RWPE2 (cell line): ENCODE data around the gene HEPHL1.

Experiments
- ATAC-seq: fragments of 200-7000 bp; cut with Tn5 transposase; 3 replicates; pipeline ENCODE4 v1.9.1; 2021; ENCODE audit warnings: low read depth
- DNase-seq: peaks from one replicate; pipeline ENCODE4 v3.0.0-alpha.2; 2020; ENCODE audit warnings: low spot score
- H3K27ac ChIP-seq: fragments of 450-650 bp; 2 replicates; pipeline ENCODE4 v1.5.1; 2017; ENCODE audit warnings: mild to moderate bottlenecking; ENCODE audit not compliant: poor library complexity, severe bottlenecking
- H3K27me3 ChIP-seq: fragments of 250-450 bp; sonication (Bioruptor Pico); 2 replicates; pipeline ENCODE4 v1.5.1; 2021; ENCODE audit warnings: mild to moderate bottlenecking, moderate library complexity; ENCODE audit not compliant: insufficient read depth, poor library complexity, severe bottlenecking
- H3K36me3 ChIP-seq: fragments of 250-450 bp; sonication (Bioruptor Pico); 2 replicates; pipeline ENCODE4 v1.5.1; 2020; ENCODE audit warnings: low read depth, mild to moderate bottlenecking, moderate library complexity
- H3K4me1 ChIP-seq: fragments of 250-450 bp; sonication (Bioruptor Pico); 2 replicates; pipeline ENCODE4 v1.5.1; 2021; ENCODE audit warnings: mild to moderate bottlenecking, moderate library complexity; ENCODE audit not compliant: insufficient read depth, poor library complexity, severe bottlenecking
- H3K4me3 ChIP-seq: fragments of 250-450 bp; sonication (Bioruptor Pico); 2 replicates; pipeline ENCODE4 v1.5.1; 2021; ENCODE audit warnings: mild to moderate bottlenecking, moderate library complexity; ENCODE audit not compliant: severe bottlenecking
- H3K9me3 ChIP-seq: fragments of 250-450 bp; sonication (Bioruptor Pico); 2 replicates; pipeline ENCODE4 v1.5.1; 2021; ENCODE audit warnings: mild to moderate bottlenecking, moderate library complexity; ENCODE audit not compliant: severe bottlenecking
- CTCF ChIP-seq: fragments of 450-650 bp; IDR thresholded peaks from one replicate; pipeline ENCODE4 v1.5.1; 2017; ENCODE audit warnings: mild to moderate bottlenecking, moderate library complexity; ENCODE audit not compliant: poor library complexity, severe bottlenecking

The HEPHL1 gene

GRCh38 chr11:94032725-94033124 lies 11.6 kb downstream of the HEPHL1 start:
- no peak overlapping the region for H3K27ac ChIP-seq
- DNase-seq (no peak), ATAC-seq (no peak)
- H3K36me3 ChIP-seq = no peaks in the 10 kb centered on the region
- H3K4me3 ChIP-seq = no peak overlapping the region
- no peaks in the 10 kb centered on the region for H3K27me3 ChIP-seq
- no peak for TF ChIP-seq CTCF
- no peaks in the 10 kb centered on the region for H3K9me3 ChIP-seq
- peaks cover 15% of the 10 kb centered on the region for H3K4me1 ChIP-seq

- no peak for ATAC-seq
- no peak for TF ChIP-seq CTCF
- DNase-seq = no peak
- no peaks in the 10 kb centered on the region for H3K9me3 ChIP-seq
- H3K4me1 ChIP-seq = no peaks in the 10 kb centered on the region
- H3K4me3 ChIP-seq = no peak overlapping the region
- no peaks in the 10 kb centered on the region for H3K27me3 ChIP-seq
- no peaks in the 10 kb centered on the region for H3K36me3 ChIP-seq
- no peak overlapping the region for H3K27ac ChIP-seq
Observed at GRCh38 chr11:94034207-94034606, 13.1 kb downstream of the HEPHL1 start.

- Histone ChIP-seq H3K9me3 (no peaks in the 10 kb centered on the region), H3K4me1 (no peaks in the 10 kb centered on the region), H3K4me3 (no peak overlapping the region), H3K27me3 (no peaks in the 10 kb centered on the region), H3K36me3 (no peaks in the 10 kb centered on the region), H3K27ac (no peak overlapping the region)
- no peak for ATAC-seq
- DNase-seq = no peak
- no peak for TF ChIP-seq CTCF
Observed at GRCh38 chr11:94036096-94036495, 14.9 kb downstream of the HEPHL1 start.

GRCh38 chr11:94043241-94043640 lies 22.1 kb downstream of the HEPHL1 start:
- no peaks in the 10 kb centered on the region for H3K4me1 ChIP-seq
- ATAC-seq (no peak), DNase-seq (no peak)
- H3K9me3 ChIP-seq = no peaks in the 10 kb centered on the region
- no peaks in the 10 kb centered on the region for H3K27me3 ChIP-seq
- H3K4me3 ChIP-seq = no peak overlapping the region
- H3K27ac ChIP-seq = no peak overlapping the region
- no peak for TF ChIP-seq CTCF
- no peaks in the 10 kb centered on the region for H3K36me3 ChIP-seq

GRCh38 chr11:94046796-94047195 lies 25.6 kb downstream of the HEPHL1 start:
- TF ChIP-seq CTCF = no peak
- Histone ChIP-seq H3K4me3 (no peak overlapping the region), H3K36me3 (no peaks in the 10 kb centered on the region), H3K27me3 (no peaks in the 10 kb centered on the region), H3K4me1 (no peaks in the 10 kb centered on the region), H3K9me3 (no peaks in the 10 kb centered on the region), H3K27ac (no peak overlapping the region)
- ATAC-seq (peak; percentile 36; the same call in 2 of the 3 replicates), DNase-seq (no peak)
